Liver (tissue), 9 donors: ENCODE measurements around the gene CAMKMT. TPM values are rescaled to one million over a fixed set of nuclear protein-coding genes. Genes with fewer than 3 reads are reported as not detected.

Experiments used
- DNase-seq: peaks from one replicate; pipeline ENCODE4 v3.0.0-alpha.2; 2017; ENCODE audit warnings: low spot score
- H3K27ac ChIP-seq, 2 donors: one replicate each; pipeline ENCODE4 v1.7.0; 2013; ENCODE audit warnings: inconsistent platforms in 2 of 2, low read length in 2 of 2, control low read depth in 1 of 2, low read depth in 1 of 2, mild to moderate bottlenecking in 1 of 2
- H3K27me3 ChIP-seq, 4 donors: one replicate each; pipeline versions ENCODE4 v1.6.1 to v1.7.0; 2013; ENCODE audit warnings: low read length in 3 of 4, inconsistent platforms in 1 of 4, mild to moderate bottlenecking in 1 of 4, moderate library complexity in 1 of 4; ENCODE audit not compliant: control insufficient read depth in 4 of 4, insufficient read depth in 4 of 4
- H3K36me3 ChIP-seq, 4 donors: one replicate each; pipeline versions ENCODE4 v1.6.1 to v1.7.0; 2013; ENCODE audit warnings: low read length in 3 of 4, mild to moderate bottlenecking in 3 of 4, low read depth in 1 of 4, moderate library complexity in 1 of 4; ENCODE audit not compliant: control insufficient read depth in 4 of 4, insufficient read depth in 3 of 4
- H3K4me1 ChIP-seq, 4 donors: one replicate each; pipeline versions ENCODE4 v1.6.1 to v1.7.0; 2013; ENCODE audit warnings: low read length in 3 of 4, mild to moderate bottlenecking in 3 of 4, moderate library complexity in 1 of 4; ENCODE audit not compliant: control insufficient read depth in 4 of 4, insufficient read depth in 4 of 4
- H3K4me3 ChIP-seq, 3 donors: one replicate each; pipeline versions ENCODE4 v1.6.1 to v1.7.0; 2013; ENCODE audit warnings: low read length in 3 of 3, control low read depth in 1 of 3, low read depth in 1 of 3, mild to moderate bottlenecking in 1 of 3
- H3K9ac ChIP-seq, 2 donors: one replicate each; pipeline ENCODE4 v1.7.0; 2013; ENCODE audit warnings: low read length in 2 of 2, mild to moderate bottlenecking in 2 of 2, moderate library complexity in 2 of 2, control low read depth in 1 of 2, low read depth in 1 of 2
- H3K9me3 ChIP-seq, 4 donors: one replicate each; pipeline versions ENCODE4 v1.6.1 to v1.7.0; 2013; ENCODE audit warnings: low read length in 3 of 4; ENCODE audit not compliant: control insufficient read depth in 4 of 4
- EGR1 ChIP-seq, 2 donors: IDR thresholded peaks; 2 replicates each; pipeline ENCODE4 v1.6.1; 2016 to 2018; ENCODE audit warnings: antibody characterized with exemption in 2 of 2, low read depth in 2 of 2
- FOXA1 ChIP-seq: IDR thresholded peaks from 2 replicates; pipeline ENCODE4 v1.6.1; 2016; ENCODE audit warnings: antibody characterized with exemption
- FOXA2 ChIP-seq: IDR thresholded peaks from 2 replicates; pipeline ENCODE4 v1.6.1; 2016; ENCODE audit warnings: antibody characterized with exemption
- JUND ChIP-seq, 2 donors: IDR thresholded peaks; 2 replicates each; pipeline ENCODE4 v1.6.1; 2016; ENCODE audit warnings: antibody characterized with exemption in 2 of 2
- NR2F2 ChIP-seq: IDR thresholded peaks from 2 replicates; pipeline ENCODE4 v1.6.1; 2016; ENCODE audit warnings: antibody characterized with exemption
- RAD21 ChIP-seq, 2 donors: IDR thresholded peaks; 2 replicates each; pipeline ENCODE4 v1.6.1; 2016; ENCODE audit warnings: antibody characterized with exemption in 2 of 2, mild to moderate bottlenecking in 2 of 2
- RXRA ChIP-seq, 2 donors: IDR thresholded peaks; 2 replicates each; pipeline ENCODE4 v1.6.1; 2017 to 2018; ENCODE audit warnings: antibody characterized with exemption in 2 of 2, mild to moderate bottlenecking in 1 of 2
- SP1 ChIP-seq: IDR thresholded peaks from 2 replicates; pipeline ENCODE4 v1.6.1; 2018; ENCODE audit warnings: antibody characterized with exemption, mild to moderate bottlenecking
- TAF1 ChIP-seq: conservative IDR thresholded peaks from 2 replicates; pipeline ENCODE4 v1.6.1; 2016; ENCODE audit warnings: antibody characterized with exemption, mild to moderate bottlenecking
- YY1 ChIP-seq: IDR thresholded peaks from 2 replicates; pipeline ENCODE4 v1.6.1; 2016; ENCODE audit warnings: antibody characterized with exemption, mild to moderate bottlenecking
- WGBS: extraction: QIAGEN DNeasy Blood & Tissue Kit; methylation state at CpG from one replicate; pipeline ENCODE4 v1.1.7; 2013; 5-methylcytosine and 5-hydroxymethylcytosine counted together
- polyA plus RNA-seq, 2 donors: library from polyadenylated mRNA; stranded (reverse) in 1 of 2; unstranded in 1 of 2; fragments of 200-250 nt in 1 of 2; fragments of >200 nt in 1 of 2; fragmentation: Nextera tagmentation in 1 of 2; extraction: Ambion mirVana in 1 of 2; gene quantifications; one replicate each; pipeline versions ENCODE4 v1.2.1 to v1.2.3, GENCODE V29; 2013 to 2015
- total RNA-seq, 2 donors: library from RNA; depleted of rRNA; stranded (reverse); fragments of >200 nt; gene quantifications; one replicate each; pipeline ENCODE4 v1.2.3, GENCODE V29; 2014
- TF ChIP-seq, protein P1 (sequence below): fragments of 150-350 bp; IDR thresholded peaks from 2 replicates; pipeline ENCODE4 v1.5.1; 2017; ENCODE audit warnings: improper control_type of control experiment, low read depth, low read length; ENCODE audit not compliant: missing input control
- TF ChIP-seq, protein P2 (sequence below): IDR thresholded peaks from 2 replicates; pipeline ENCODE4 v1.6.1; 2016; ENCODE audit warnings: antibody characterized with exemption
- TF ChIP-seq, protein P3 (sequence below): IDR thresholded peaks from 2 replicates; pipeline ENCODE4 v1.6.1; 2016; ENCODE audit warnings: antibody characterized with exemption
- donor health status: healthy.
- donor health status: healthy.
- donor health status: healthy.
- donor health status: healthy.
- donor health status: healthy.

Gene CAMKMT
- total and polyA plus RNA-seq, 4 donors: 1.5 to 12.7 (median 7.1) TPM

DNA sequence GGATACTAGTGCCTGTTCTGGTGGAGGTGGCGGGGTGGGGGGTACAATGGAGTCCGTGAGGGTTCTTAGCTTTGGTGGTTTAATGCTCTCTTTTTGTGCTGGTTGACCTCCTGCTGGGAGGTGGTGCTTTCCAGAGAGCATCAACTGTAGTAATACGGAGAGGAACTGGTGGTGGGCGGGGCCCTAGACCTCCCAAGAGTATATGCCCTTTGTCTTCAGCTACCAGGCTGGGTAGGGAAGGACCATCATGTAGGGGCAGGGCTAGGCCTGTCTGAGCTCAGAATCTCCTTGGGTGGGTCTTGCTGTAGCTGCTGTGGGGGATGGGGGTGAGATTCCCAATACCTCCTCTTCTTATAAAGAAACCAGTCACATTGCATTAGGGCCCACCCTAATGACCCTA, 27.1 kb downstream of the CAMKMT start:
- no peak for TF ChIP-seq FOXA1
- TF ChIP-seq EGR1 (IDR thresholded peaks at IDR 0.05; ENCODE audit: low read depth in 2 of 2): no peak
- TF ChIP-seq FOXA2: no peak
- no peak for TF ChIP-seq SP1
- no peak for TF ChIP-seq RXRA (IDR thresholded peaks at IDR 0.05)
- no peak for TF ChIP-seq NR2F2
- no peak for TF ChIP-seq TAF1
- TF ChIP-seq, protein P1, sequence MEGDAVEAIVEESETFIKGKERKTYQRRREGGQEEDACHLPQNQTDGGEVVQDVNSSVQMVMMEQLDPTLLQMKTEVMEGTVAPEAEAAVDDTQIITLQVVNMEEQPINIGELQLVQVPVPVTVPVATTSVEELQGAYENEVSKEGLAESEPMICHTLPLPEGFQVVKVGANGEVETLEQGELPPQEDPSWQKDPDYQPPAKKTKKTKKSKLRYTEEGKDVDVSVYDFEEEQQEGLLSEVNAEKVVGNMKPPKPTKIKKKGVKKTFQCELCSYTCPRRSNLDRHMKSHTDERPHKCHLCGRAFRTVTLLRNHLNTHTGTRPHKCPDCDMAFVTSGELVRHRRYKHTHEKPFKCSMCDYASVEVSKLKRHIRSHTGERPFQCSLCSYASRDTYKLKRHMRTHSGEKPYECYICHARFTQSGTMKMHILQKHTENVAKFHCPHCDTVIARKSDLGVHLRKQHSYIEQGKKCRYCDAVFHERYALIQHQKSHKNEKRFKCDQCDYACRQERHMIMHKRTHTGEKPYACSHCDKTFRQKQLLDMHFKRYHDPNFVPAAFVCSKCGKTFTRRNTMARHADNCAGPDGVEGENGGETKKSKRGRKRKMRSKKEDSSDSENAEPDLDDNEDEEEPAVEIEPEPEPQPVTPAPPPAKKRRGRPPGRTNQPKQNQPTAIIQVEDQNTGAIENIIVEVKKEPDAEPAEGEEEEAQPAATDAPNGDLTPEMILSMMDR: no peak
- no peak for TF ChIP-seq JUND (IDR thresholded peaks at IDR 0.05)
- TF ChIP-seq, protein P2, sequence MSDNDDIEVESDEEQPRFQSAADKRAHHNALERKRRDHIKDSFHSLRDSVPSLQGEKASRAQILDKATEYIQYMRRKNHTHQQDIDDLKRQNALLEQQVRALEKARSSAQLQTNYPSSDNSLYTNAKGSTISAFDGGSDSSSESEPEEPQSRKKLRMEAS: no peak
- Histone ChIP-seq H3K4me1 (no peaks in the 10 kb centered on the region), H3K36me3 (no peaks in the 10 kb centered on the region), H3K27ac (no peak overlapping the region), H3K9ac (no peak overlapping the region), H3K4me3 (no peak overlapping the region), H3K27me3 (no peaks in the 10 kb centered on the region), H3K9me3 (no peaks in the 10 kb centered on the region)
- DNase-seq: no peak
- WGBS: 95% methylated on average over 4 of the region's 4 CpGs

DNA sequence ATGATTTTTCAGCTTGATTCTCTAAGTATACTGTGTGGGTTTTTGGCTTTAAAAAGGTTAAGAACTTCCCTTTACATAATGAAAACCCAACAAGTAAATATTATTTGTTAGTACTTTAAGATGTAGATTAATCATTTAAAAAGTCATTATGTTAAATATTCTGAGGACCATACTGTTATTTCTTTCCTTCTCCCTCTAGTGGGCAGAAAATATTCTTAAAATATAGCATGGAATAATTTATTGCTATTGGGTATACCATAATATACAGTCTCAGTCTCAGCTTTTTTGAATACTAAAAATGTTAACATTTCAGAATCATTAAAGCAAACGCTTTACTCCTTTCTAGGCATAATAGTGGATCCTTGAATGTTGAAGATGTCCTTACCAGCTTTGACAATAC, 28.1 kb downstream of the CAMKMT start:
- H3K36me3 ChIP-seq: no peaks in the 10 kb centered on the region
- 94% methylated on average over 1 of the region's 1 CpG for WGBS
- TF ChIP-seq, protein P1: no peak
- TF ChIP-seq RAD21 (IDR thresholded peaks at IDR 0.05): peak in 1 of 2 donors; percentile 25
- no peak overlapping the region for H3K27ac ChIP-seq
- no peak overlapping the region for H3K4me3 ChIP-seq
- H3K27me3 ChIP-seq: no peaks in the 10 kb centered on the region
- no peak overlapping the region for H3K9ac ChIP-seq
- DNase-seq: no peak
- no peaks in the 10 kb centered on the region for H3K9me3 ChIP-seq
- no peaks in the 10 kb centered on the region for H3K4me1 ChIP-seq

DNA sequence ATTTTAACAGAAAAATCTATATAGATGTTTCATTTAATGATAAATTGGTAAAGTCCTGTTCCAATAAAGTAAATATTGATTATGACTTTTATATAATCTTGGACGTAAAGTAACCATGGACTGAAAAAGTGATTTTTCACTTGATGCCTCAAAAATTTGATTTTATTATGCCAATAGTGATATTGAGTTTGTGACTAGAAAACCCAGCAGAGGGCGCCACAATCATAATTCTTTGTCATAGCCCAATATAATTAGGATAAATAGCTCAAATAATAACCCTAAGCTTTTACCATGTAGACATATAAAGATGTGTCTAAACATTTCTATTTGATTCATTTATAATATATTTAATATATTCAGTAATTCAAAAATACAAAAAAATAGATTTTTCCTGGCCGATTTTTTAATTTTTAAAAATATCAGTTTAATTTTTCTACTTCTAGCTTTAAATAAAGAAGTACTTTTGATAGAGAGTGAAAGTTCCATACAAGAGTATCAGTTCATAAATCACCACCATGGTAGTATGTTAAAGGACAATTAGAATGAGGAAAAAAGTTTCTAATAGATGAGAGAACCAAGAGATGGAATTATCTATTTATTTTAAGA, 30.7 kb downstream of the CAMKMT start:
- H3K27ac ChIP-seq: no peak overlapping the region
- H3K27me3 ChIP-seq: no peaks in the 10 kb centered on the region
- TF ChIP-seq, protein P3, sequence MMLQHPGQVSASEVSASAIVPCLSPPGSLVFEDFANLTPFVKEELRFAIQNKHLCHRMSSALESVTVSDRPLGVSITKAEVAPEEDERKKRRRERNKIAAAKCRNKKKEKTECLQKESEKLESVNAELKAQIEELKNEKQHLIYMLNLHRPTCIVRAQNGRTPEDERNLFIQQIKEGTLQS: no peak
- TF ChIP-seq FOXA2: no peak
- TF ChIP-seq JUND (IDR thresholded peaks at IDR 0.05): no peak
- TF ChIP-seq, protein P1: peak; percentile 58
- TF ChIP-seq TAF1: no peak
- TF ChIP-seq YY1: no peak
- TF ChIP-seq, protein P2: no peak
- TF ChIP-seq RAD21 (IDR thresholded peaks at IDR 0.05): peak; percentile 78 to 80
- no peaks in the 10 kb centered on the region for H3K36me3 ChIP-seq
- H3K9ac ChIP-seq: no peak overlapping the region
- 45% methylated on average over 3 of the region's 3 CpGs for whole genome bisulfite sequencing
- H3K9me3 ChIP-seq: no peaks in the 10 kb centered on the region
- peak; percentile 70 for DNase-seq
- no peaks in the 10 kb centered on the region for H3K4me1 ChIP-seq
- H3K4me3 ChIP-seq: no peak overlapping the region
